ENCODE measurements around the gene FSHR.

FSHR gene

GRCh38 chr2:49111456-49111855 lies 42.9 kb downstream of the FSHR start:
- no peak for TF ChIP-seq CTCF (IDR thresholded peaks at IDR 0.05)
- H3K9me3 ChIP-seq: no peaks in the 10 kb centered on the region
- H3K4me1 ChIP-seq (ENCODE audit: control insufficient read depth in 1 of 2, insufficient read depth in 1 of 2, low read depth in 1 of 2, low read length in 1 of 2): no peaks in the 10 kb centered on the region
- no peaks in the 10 kb centered on the region for H3K27me3 ChIP-seq
- no peak overlapping the region for H3K4me3 ChIP-seq (ENCODE audit: low read depth in 1 of 2, low read length in 1 of 2)
- no peaks in the 10 kb centered on the region for H3K36me3 ChIP-seq
- no peak overlapping the region for H3K27ac ChIP-seq

GRCh38 chr2:49111006-49111405 lies 43.3 kb downstream of the FSHR start:
- Histone ChIP-seq H3K9me3 (no peaks in the 10 kb centered on the region), H3K4me3 (ENCODE audit: low read depth in 1 of 2, low read length in 1 of 2) (no peak overlapping the region), H3K4me1 (ENCODE audit: control insufficient read depth in 1 of 2, insufficient read depth in 1 of 2, low read depth in 1 of 2, low read length in 1 of 2) (no peaks in the 10 kb centered on the region), H3K27me3 (no peaks in the 10 kb centered on the region), H3K36me3 (no peaks in the 10 kb centered on the region), H3K27ac (no peak overlapping the region)
- no peak for TF ChIP-seq CTCF (IDR thresholded peaks at IDR 0.05)

- no peak for TF ChIP-seq CTCF (IDR thresholded peaks at IDR 0.05)
- Histone ChIP-seq H3K4me3 (ENCODE audit: low read depth in 1 of 2, low read length in 1 of 2) (no peak overlapping the region), H3K36me3 (no peaks in the 10 kb centered on the region), H3K27ac (no peak overlapping the region), H3K27me3 (no peaks in the 10 kb centered on the region), H3K9me3 (no peaks in the 10 kb centered on the region), H3K4me1 (ENCODE audit: control insufficient read depth in 1 of 2, insufficient read depth in 1 of 2, low read depth in 1 of 2, low read length in 1 of 2) (no peaks in the 10 kb centered on the region)
These were observed 43.7 kb downstream of the FSHR start for GRCh38 chr2:49110571-49110970.

- Histone ChIP-seq H3K27ac (no peak overlapping the region), H3K9me3 (no peaks in the 10 kb centered on the region), H3K27me3 (no peaks in the 10 kb centered on the region), H3K36me3 (no peaks in the 10 kb centered on the region), H3K4me3 (ENCODE audit: low read depth in 1 of 2, low read length in 1 of 2) (no peak overlapping the region), H3K4me1 (ENCODE audit: control insufficient read depth in 1 of 2, insufficient read depth in 1 of 2, low read depth in 1 of 2, low read length in 1 of 2) (no peaks in the 10 kb centered on the region)
- TF ChIP-seq CTCF (IDR thresholded peaks at IDR 0.05): no peak
These were observed 45.5 kb downstream of the FSHR start for GRCh38 chr2:49108851-49109250.

GRCh38 chr2:49108436-49108835 lies 45.9 kb downstream of the FSHR start:
- Histone ChIP-seq H3K27me3 (no peaks in the 10 kb centered on the region), H3K27ac (no peak overlapping the region), H3K4me1 (ENCODE audit: control insufficient read depth in 1 of 2, insufficient read depth in 1 of 2, low read depth in 1 of 2, low read length in 1 of 2) (no peaks in the 10 kb centered on the region), H3K9me3 (no peaks in the 10 kb centered on the region), H3K4me3 (ENCODE audit: low read depth in 1 of 2, low read length in 1 of 2) (no peak overlapping the region), H3K36me3 (no peaks in the 10 kb centered on the region)
- no peak for TF ChIP-seq CTCF (IDR thresholded peaks at IDR 0.05)

- Histone ChIP-seq H3K9me3 (no peaks in the 10 kb centered on the region), H3K27ac (no peak overlapping the region), H3K27me3 (no peaks in the 10 kb centered on the region), H3K4me3 (ENCODE audit: low read depth in 1 of 2, low read length in 1 of 2) (no peak overlapping the region), H3K36me3 (no peaks in the 10 kb centered on the region), H3K4me1 (ENCODE audit: control insufficient read depth in 1 of 2, insufficient read depth in 1 of 2, low read depth in 1 of 2, low read length in 1 of 2) (no peaks in the 10 kb centered on the region)
- no peak for TF ChIP-seq CTCF (IDR thresholded peaks at IDR 0.05)
These were observed 48.8 kb downstream of the FSHR start for GRCh38 chr2:49105506-49105905.
